MM.1S (cell line): ENCODE measurements around the gene CCNE1.

Experiments used
- DNase-seq: peaks from one replicate; pipeline ENCODE4 v3.0.0-alpha.2; 2015
- H2AFZ ChIP-seq: fragments of 300-600 bp; sonication (generic); 2 replicates; pipeline ENCODE4 v1.6.0; 2016; ENCODE audit warnings: antibody characterized with exemption, low read length
- H3F3A ChIP-seq: fragments of 300-600 bp; sonication (generic); 2 replicates; pipeline ENCODE4 v1.6.1; 2016; ENCODE audit warnings: mild to moderate bottlenecking, antibody characterized with exemption, low read length, moderate library complexity, mixed read lengths; ENCODE audit not compliant: insufficient read depth
- H3K27ac ChIP-seq: fragments of 300-600 bp; sonication (generic); 2 replicates; pipeline ENCODE4 v1.5.1; 2016; ENCODE audit warnings: mild to moderate bottlenecking, low read length
- H3K27me3 ChIP-seq: fragments of 300-600 bp; sonication (generic); replicated peaks from 2 replicates; pipeline ENCODE4 v1.6.0; 2016; ENCODE audit warnings: low read length; ENCODE audit not compliant: insufficient read depth
- H3K36me3 ChIP-seq: fragments of 300-600 bp; sonication (generic); replicated peaks from 2 replicates; pipeline ENCODE4 v1.6.1; 2016; ENCODE audit warnings: mild to moderate bottlenecking, low read length, mixed read lengths; ENCODE audit not compliant: insufficient read depth
- H3K4me1 ChIP-seq: fragments of 300-600 bp; sonication (generic); 2 replicates; pipeline ENCODE4 v1.6.1; 2016; ENCODE audit warnings: low read length, mixed read lengths
- H3K4me2 ChIP-seq: fragments of 300-600 bp; sonication (generic); 2 replicates; pipeline ENCODE4 v1.6.0; 2016; ENCODE audit warnings: low read depth, low read length
- H3K4me3 ChIP-seq: fragments of 300-600 bp; sonication (generic); 2 replicates; pipeline ENCODE4 v1.5.1; 2016; ENCODE audit warnings: low read length, mixed read lengths
- H3K79me2 ChIP-seq: fragments of 300-600 bp; sonication (generic); 2 replicates; pipeline ENCODE4 v1.6.1; 2016; ENCODE audit warnings: mixed run types, low read length, mixed read lengths
- H3K9ac ChIP-seq: fragments of 300-600 bp; sonication (generic); 2 replicates; pipeline ENCODE4 v1.6.1; 2016; ENCODE audit warnings: low read length, mixed read lengths
- H3K9me2 ChIP-seq: fragments of 300-600 bp; sonication (generic); replicated peaks from 2 replicates; pipeline ENCODE4 v1.6.1; 2016; ENCODE audit warnings: mild to moderate bottlenecking, low read length, mixed read lengths; ENCODE audit not compliant: insufficient read depth
- H3K9me3 ChIP-seq: fragments of 300-600 bp; sonication (generic); replicated peaks from 2 replicates; pipeline ENCODE4 v1.6.1; 2016; ENCODE audit warnings: mild to moderate bottlenecking, low read length, mixed read lengths; ENCODE audit not compliant: insufficient read depth
- H4K20me1 ChIP-seq: fragments of 300-600 bp; sonication (generic); 2 replicates; pipeline ENCODE4 v1.6.1; 2016; ENCODE audit warnings: mild to moderate bottlenecking, low read length, moderate library complexity, mixed read lengths; ENCODE audit not compliant: insufficient read depth
- EZH2 ChIP-seq: fragments of 300-600 bp; sonication (generic); optimal IDR thresholded peaks from 2 replicates; pipeline ENCODE3; 2017; ENCODE audit warnings: low read depth, mild to moderate bottlenecking, antibody characterized with exemption, low read length, mixed read lengths
- EZH2phosphoT487 ChIP-seq: fragments of 300-600 bp; sonication (generic); IDR thresholded peaks from 2 replicates; pipeline ENCODE4 v1.6.1; 2018; ENCODE audit warnings: antibody characterized with exemption, low read length
- TF ChIP-seq, protein P1 (sequence below): fragments of 300-600 bp; sonication (generic); IDR thresholded peaks from 2 replicates; pipeline ENCODE4 v1.5.1; 2016; ENCODE audit warnings: antibody characterized with exemption, low read length, mixed read lengths

Gene CCNE1

DNA sequence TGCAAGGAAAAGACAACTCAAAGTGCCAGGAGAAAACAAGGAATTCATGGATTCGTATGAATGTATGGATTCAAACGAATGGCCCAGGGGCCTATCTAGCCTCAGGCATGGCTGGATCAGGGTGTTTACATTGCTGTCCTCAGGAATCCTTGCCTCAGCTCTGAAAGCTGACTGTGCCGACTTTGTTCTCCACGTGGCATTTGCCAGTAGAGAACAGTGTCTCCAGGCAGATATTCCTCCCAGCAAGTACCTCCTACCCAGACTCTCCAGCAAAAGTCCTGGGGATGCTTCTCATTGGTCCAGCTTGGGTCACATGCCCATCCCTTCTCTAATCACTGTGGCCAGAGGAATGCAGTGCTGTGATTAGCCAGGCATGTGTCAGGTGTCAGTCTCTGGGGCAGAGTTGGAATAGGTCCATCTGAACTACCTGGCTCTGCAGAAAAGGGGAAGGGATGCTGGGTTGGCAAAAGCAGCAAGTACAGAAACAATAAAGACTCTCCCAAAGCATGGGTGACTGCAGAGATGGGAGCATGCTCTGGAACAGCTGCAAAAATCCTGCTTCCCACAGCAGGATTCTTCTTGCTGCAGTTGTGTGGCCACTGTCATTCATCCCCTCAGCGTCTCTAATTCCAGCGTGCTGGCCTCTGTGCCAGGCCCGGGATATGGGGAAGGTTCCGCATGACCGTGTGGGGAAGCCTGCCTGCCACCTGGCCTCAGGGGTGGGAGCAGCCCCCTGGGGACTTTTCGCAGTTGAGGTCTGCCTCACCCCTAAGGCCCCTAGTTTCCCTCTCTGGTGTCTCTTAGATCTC lies 30.0 kb downstream of the CCNE1 start:
- Histone ChIP-seq H3K36me3 (no peaks in the 10 kb centered on the region), H3K79me2 (no peaks in the 10 kb centered on the region), H3K4me1 (peaks cover 22% of the 10 kb centered on the region), H3F3A (peaks cover 22% of the 10 kb centered on the region), H3K4me3 (no peak overlapping the region), H3K9me2 (no peaks in the 10 kb centered on the region), H2AFZ (no peak overlapping the region), H3K9me3 (no peaks in the 10 kb centered on the region), H4K20me1 (no peaks in the 10 kb centered on the region), H3K27me3 (peaks cover 40% of the 10 kb centered on the region), H3K27ac (no peak overlapping the region), H3K9ac (no peak overlapping the region), H3K4me2 (no peak overlapping the region)
- no peak for DNase-seq
- TF ChIP-seq EZH2phosphoT487 (no peak), EZH2 (no peak)
- TF ChIP-seq, protein P1, sequence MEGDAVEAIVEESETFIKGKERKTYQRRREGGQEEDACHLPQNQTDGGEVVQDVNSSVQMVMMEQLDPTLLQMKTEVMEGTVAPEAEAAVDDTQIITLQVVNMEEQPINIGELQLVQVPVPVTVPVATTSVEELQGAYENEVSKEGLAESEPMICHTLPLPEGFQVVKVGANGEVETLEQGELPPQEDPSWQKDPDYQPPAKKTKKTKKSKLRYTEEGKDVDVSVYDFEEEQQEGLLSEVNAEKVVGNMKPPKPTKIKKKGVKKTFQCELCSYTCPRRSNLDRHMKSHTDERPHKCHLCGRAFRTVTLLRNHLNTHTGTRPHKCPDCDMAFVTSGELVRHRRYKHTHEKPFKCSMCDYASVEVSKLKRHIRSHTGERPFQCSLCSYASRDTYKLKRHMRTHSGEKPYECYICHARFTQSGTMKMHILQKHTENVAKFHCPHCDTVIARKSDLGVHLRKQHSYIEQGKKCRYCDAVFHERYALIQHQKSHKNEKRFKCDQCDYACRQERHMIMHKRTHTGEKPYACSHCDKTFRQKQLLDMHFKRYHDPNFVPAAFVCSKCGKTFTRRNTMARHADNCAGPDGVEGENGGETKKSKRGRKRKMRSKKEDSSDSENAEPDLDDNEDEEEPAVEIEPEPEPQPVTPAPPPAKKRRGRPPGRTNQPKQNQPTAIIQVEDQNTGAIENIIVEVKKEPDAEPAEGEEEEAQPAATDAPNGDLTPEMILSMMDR, result no peak

DNA sequence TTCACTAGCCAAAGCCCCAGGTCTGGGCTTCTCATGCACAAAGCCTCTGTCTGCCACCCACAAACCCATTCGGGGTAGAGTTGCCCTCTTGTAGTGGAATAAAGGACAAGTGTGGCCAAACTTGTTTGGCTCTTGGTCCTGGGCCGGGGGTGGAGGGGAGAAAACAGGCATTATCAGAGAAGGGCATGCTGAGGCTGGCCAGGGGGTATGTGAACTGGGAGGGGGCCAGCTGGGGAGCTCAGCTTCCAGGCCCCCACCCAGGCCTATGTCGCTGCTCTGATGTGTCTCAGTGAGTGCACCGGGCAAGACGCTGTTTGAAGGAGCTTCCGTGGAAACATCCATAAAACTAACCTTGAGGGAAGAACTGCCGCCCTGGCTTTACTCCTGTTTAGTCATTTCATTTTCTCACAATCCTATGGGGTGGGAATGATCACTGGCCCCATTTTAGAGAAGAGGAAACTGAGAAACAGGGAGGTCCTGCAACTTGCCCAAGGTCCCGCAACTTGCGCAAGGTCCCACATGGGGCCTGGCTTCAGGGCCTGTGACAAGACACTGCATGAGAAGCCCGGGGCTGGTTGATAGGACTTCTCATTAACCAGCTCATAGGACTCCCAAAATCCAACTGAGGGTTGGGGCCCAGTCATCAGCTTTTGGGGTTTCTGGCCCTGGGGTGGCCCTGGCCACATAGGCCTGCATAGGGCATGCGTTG lies 30.8 kb downstream of the CCNE1 start:
- no peaks in the 10 kb centered on the region for H4K20me1 ChIP-seq
- H3K4me2 ChIP-seq, result no peak overlapping the region
- no peaks in the 10 kb centered on the region for H3K36me3 ChIP-seq
- H3K9me3 ChIP-seq, result no peaks in the 10 kb centered on the region
- DNase-seq, result no peak
- no peak overlapping the region for H3K4me3 ChIP-seq
- H3K79me2 ChIP-seq, result no peaks in the 10 kb centered on the region
- no peak overlapping the region for H3K27ac ChIP-seq
- no peak overlapping the region for H2AFZ ChIP-seq
- H3K4me1 ChIP-seq, result peaks cover 15% of the 10 kb centered on the region
- H3K27me3 ChIP-seq, result peaks cover 48% of the 10 kb centered on the region
- no peak overlapping the region for H3K9ac ChIP-seq
- TF ChIP-seq EZH2phosphoT487 (no peak), EZH2 (no peak)
- TF ChIP-seq, protein P1, result no peak
- peaks cover 14% of the 10 kb centered on the region for H3F3A ChIP-seq
- H3K9me2 ChIP-seq, result no peaks in the 10 kb centered on the region

DNA sequence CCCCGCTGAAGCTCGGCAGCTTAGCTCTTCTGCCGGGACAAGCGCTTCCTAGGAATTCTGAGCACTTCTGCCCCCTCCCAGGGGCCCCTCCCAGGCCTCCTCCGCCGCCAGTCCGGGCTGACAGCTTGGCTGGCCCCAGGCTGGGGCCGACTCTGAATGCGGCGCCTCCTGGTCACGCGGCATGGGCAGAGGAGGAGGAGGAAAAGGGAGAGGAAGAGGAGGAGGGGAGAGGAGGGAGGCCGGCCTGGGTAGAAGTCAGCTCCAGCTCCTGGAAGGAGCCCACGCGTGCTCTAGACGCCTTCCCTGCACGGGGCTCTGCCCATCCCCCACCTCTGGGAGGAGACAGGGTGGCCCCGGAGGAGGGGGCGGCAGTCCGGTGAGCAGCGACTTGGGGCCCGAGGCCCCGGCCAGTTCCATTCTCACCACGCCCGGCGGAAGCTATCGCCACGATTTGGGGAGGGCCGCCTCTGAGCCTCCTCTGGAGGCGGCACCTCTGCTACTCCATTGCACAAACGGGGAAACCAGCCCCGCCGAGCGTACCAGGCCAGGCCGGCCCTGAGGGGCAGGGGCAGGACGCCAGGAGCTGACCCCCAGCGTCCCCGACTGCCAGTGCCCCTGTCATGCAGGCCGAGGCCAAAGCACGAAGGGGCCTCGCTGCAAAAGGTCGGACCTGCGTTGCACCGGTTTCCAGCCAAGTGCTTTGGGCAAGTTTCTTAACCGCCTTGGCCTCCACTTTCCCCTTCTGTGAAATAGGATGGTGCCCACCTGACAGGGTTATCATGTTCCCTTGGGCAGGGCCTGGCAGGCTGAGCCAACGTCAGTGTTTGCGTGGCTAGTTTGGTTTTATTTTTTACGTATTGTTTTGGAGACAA lies 31.6 kb downstream of the CCNE1 start:
- Histone ChIP-seq H3K4me1 (peaks cover 11% of the 10 kb centered on the region; the same call in 1 of the 2 replicates), H3K9ac (no peak overlapping the region), H3K27ac (no peak overlapping the region), H4K20me1 (no peaks in the 10 kb centered on the region), H3K27me3 (peaks cover 55% of the 10 kb centered on the region), H3K36me3 (no peaks in the 10 kb centered on the region), H3F3A (peaks cover 10% of the 10 kb centered on the region), H3K4me2 (peak overlapping the region; percentile 53), H3K4me3 (peak overlapping the region; percentile 25; the same call in 1 of the 2 replicates), H3K9me3 (no peaks in the 10 kb centered on the region), H2AFZ (no peak overlapping the region), H3K79me2 (no peaks in the 10 kb centered on the region), H3K9me2 (no peaks in the 10 kb centered on the region)
- DNase-seq, result no peak
- TF ChIP-seq, protein P1, result no peak
- TF ChIP-seq EZH2phosphoT487, result no peak
- TF ChIP-seq EZH2, result no peak
